ENCODE results near the gene ACACA. TPM values are rescaled to one million over a fixed set of nuclear protein-coding genes. Genes with fewer than 3 reads are reported as not detected.

The ACACA gene
- total RNA-seq, 1 experiment from 2014 or later, result 33.0 TPM

DNA sequence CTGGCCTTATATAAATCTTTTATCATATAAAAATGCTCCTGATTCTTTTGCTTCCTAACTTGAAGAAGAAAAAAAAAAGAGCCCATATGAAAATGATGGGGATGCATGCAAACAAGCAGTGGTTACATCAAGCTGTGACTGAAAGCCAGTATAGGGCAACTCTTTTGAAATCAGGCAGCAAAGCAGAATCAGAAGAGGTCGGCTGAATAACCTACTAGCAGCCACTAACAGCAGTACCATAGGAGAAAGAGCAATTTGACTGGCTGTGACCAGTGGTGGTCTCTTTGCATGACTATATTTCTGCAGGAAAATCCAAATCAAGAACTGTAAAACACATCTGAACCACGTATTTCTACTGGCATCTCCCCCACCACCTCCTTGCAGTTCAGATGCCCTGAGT lies 192.7 kb downstream of the ACACA start:
- H3K36me3 ChIP-seq (ENCODE audit: low read depth, low read length), result peaks cover 16% of the 10 kb centered on the region; the same call in 1 of the 2 replicates
- no peaks in the 10 kb centered on the region for H3K27me3 ChIP-seq (ENCODE audit: low read length)
- intact Hi-C loops (cut with micrococcal nuclease), result loop anchor here (10.0 kb wide), 1 partner anchor 89 kb away; no protein-coding TSS in a partner anchor
- H3F3A ChIP-seq (ENCODE audit: low read length, unreplicated experiment), result no peaks in the 10 kb centered on the region
- H3K4me2 ChIP-seq (ENCODE audit: low read length), result no peak overlapping the region
- H3K4me3 ChIP-seq (ENCODE audit: low read length), result no peak overlapping the region
- CTCF ChIA-PET, result no interaction called here
- no TSS peak for BruUV-seq (replicated peaks)
- no peaks in the 10 kb centered on the region for H3K9me2 ChIP-seq (replicated peaks; ENCODE audit: low read length)
- no peaks in the 10 kb centered on the region for H3K79me2 ChIP-seq (ENCODE audit: low read length)
- no peak for ATAC-seq
- TF ChIP-seq CTCF (conservative IDR thresholded peaks at IDR 0.05; ENCODE audit: low read depth, low read length), result no peak
- TF ChIP-seq EZH2 (IDR thresholded peaks at IDR 0.05; ENCODE audit: low read length, unreplicated experiment), result no peak
- TF ChIP-seq EZH2phosphoT487 (IDR thresholded peaks at IDR 0.05; ENCODE audit: borderline replicate concordance, low read length), result no peak
- no peak overlapping the region for H2AFZ ChIP-seq (ENCODE audit: low read length)
- H3K9me3 ChIP-seq (ENCODE audit: low read length), result no peaks in the 10 kb centered on the region
- no peak overlapping the region for H3K9ac ChIP-seq (ENCODE audit: low read length)
- H3K4me1 ChIP-seq (ENCODE audit: insufficient read depth, low read length), result no peaks in the 10 kb centered on the region
- no peak overlapping the region for H3K27ac ChIP-seq (ENCODE audit: low read length)
- DNase-seq, result no peak
- H4K20me1 ChIP-seq (ENCODE audit: low read length), result no peaks in the 10 kb centered on the region
- POLR2A ChIA-PET (ENCODE audit: unreplicated experiment), result no interaction called here

DNA sequence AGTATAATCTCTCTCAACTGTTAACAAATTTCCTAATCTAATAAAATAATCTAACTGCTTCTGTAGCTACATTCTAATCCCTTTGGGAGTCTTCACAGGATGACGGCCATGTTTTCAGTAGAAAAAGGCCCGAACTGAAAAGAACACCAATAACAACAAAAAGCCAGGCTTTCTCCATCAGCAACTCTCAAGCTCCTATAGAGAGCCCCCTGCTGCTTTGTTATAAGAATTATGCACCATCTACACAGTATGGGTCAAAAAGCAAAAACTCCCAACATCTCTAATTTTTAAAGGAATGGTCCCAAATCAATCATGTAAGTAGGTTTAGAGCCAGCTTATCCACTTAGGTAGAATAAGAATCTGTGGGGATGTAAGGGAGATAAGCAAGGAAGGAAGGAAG lies 194.5 kb downstream of the ACACA start:
- Histone ChIP-seq H3K9me2 (replicated peaks; ENCODE audit: low read length) (no peaks in the 10 kb centered on the region), H2AFZ (ENCODE audit: low read length) (no peak overlapping the region), H3K79me2 (ENCODE audit: low read length) (no peaks in the 10 kb centered on the region), H3K4me1 (ENCODE audit: insufficient read depth, low read length) (no peaks in the 10 kb centered on the region), H3F3A (ENCODE audit: low read length, unreplicated experiment) (no peaks in the 10 kb centered on the region), H3K9me3 (ENCODE audit: low read length) (no peaks in the 10 kb centered on the region), H3K4me3 (ENCODE audit: low read length) (no peak overlapping the region), H4K20me1 (ENCODE audit: low read length) (no peaks in the 10 kb centered on the region), H3K27ac (ENCODE audit: low read length) (no peak overlapping the region), H3K36me3 (ENCODE audit: low read depth, low read length) (peaks cover 15% of the 10 kb centered on the region; the same call in 1 of the 2 replicates), H3K9ac (ENCODE audit: low read length) (no peak overlapping the region), H3K27me3 (ENCODE audit: low read length) (no peaks in the 10 kb centered on the region), H3K4me2 (ENCODE audit: low read length) (no peak overlapping the region)
- BruUV-seq (replicated peaks), result no TSS peak
- TF ChIP-seq EZH2phosphoT487 (IDR thresholded peaks at IDR 0.05; ENCODE audit: borderline replicate concordance, low read length), result no peak
- TF ChIP-seq EZH2 (IDR thresholded peaks at IDR 0.05; ENCODE audit: low read length, unreplicated experiment), result no peak
- TF ChIP-seq CTCF (conservative IDR thresholded peaks at IDR 0.05; ENCODE audit: low read depth, low read length), result peak; percentile 33; the same call in 1 of the 2 replicates
- ChIA-PET CTCF (no interaction called here), POLR2A (ENCODE audit: unreplicated experiment) (no interaction called here)
- ATAC-seq (no peak), DNase-seq (no peak)
- intact Hi-C loops (cut with micrococcal nuclease), result loop anchor here (10.0 kb wide), 1 partner anchor 87 kb away; no protein-coding TSS in a partner anchor

DNA sequence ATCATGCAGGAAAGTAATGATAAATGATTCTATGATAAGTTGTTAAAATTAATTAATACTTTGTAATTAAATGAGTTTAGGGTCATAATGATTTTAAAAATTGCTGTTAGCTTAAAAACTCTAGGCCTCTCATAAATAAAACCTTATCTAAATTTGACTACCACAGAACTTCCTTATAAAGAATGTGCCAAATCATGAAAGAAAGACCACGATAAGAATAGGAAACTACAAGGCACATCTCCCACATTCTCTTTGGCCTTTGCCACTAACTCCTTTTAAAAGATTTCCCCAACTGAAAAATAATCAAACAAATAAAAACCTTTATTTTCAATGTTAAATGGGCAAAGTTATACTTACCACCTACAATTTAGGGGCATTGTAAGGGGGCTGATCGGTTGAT lies 195.5 kb downstream of the ACACA start:
- Histone ChIP-seq H3K9ac (ENCODE audit: low read length) (no peak overlapping the region), H3K79me2 (ENCODE audit: low read length) (no peaks in the 10 kb centered on the region), H4K20me1 (ENCODE audit: low read length) (no peaks in the 10 kb centered on the region), H3K36me3 (ENCODE audit: low read depth, low read length) (peaks cover 13% of the 10 kb centered on the region), H3K4me2 (ENCODE audit: low read length) (no peak overlapping the region), H3K9me2 (replicated peaks; ENCODE audit: low read length) (no peaks in the 10 kb centered on the region), H3K27me3 (ENCODE audit: low read length) (no peaks in the 10 kb centered on the region), H2AFZ (ENCODE audit: low read length) (no peak overlapping the region), H3K4me3 (ENCODE audit: low read length) (no peak overlapping the region), H3F3A (ENCODE audit: low read length, unreplicated experiment) (no peaks in the 10 kb centered on the region), H3K4me1 (ENCODE audit: insufficient read depth, low read length) (no peaks in the 10 kb centered on the region), H3K9me3 (ENCODE audit: low read length) (no peaks in the 10 kb centered on the region), H3K27ac (ENCODE audit: low read length) (no peak overlapping the region)
- ATAC-seq (no peak), DNase-seq (no peak)
- ChIA-PET CTCF (no interaction called here), POLR2A (ENCODE audit: unreplicated experiment) (no interaction called here)
- no TSS peak for BruUV-seq (replicated peaks)
- no peak for TF ChIP-seq EZH2phosphoT487 (IDR thresholded peaks at IDR 0.05; ENCODE audit: borderline replicate concordance, low read length)
- intact Hi-C loops (cut with micrococcal nuclease), result loop anchor here (10.0 kb wide), 1 partner anchor 86 kb away; no protein-coding TSS in a partner anchor
